ENCODE results near the gene NEUROD1. TPM values are rescaled to one million over a fixed set of nuclear protein-coding genes. Genes with fewer than 3 reads are reported as not detected.

NEUROD1 gene
- total RNA-seq, 1 experiment from 2014 or later = not detected

DNA sequence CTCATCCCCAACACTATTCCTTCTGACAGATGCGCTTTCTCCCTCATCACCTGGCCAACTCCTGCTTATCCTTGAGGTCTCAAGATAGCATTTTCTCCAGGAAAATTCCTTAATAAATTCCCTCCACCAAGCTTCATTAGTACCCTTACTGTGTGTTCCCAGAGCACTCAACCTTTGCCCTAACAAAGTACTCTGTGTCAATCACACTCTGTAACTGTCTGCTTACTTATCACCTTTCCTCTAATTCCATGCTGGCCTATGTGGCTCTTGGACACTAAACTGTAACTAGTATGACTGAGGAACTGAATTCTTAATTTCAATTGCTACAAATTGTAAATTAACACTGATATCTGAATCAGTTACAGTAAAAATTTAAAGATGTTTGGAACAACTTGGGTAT, 17.9 kb upstream of the NEUROD1 start:
- H3K36me3 ChIP-seq (ENCODE audit: low read depth, low read length) = no peaks in the 10 kb centered on the region
- no peaks in the 10 kb centered on the region for H3K79me2 ChIP-seq (ENCODE audit: low read length)
- no TSS peak for BruUV-seq (replicated peaks)
- H3K9me3 ChIP-seq (ENCODE audit: low read length) = 0 out of 2 replicates have a peak, but pooled peaks cover 3% of the 10 kb centered on the region
- ChIA-PET CTCF (no interaction called here), POLR2A (ENCODE audit: unreplicated experiment) (no interaction called here)
- no peaks in the 10 kb centered on the region for H4K20me1 ChIP-seq (ENCODE audit: low read length)
- no peak for DNase-seq
- H3K27me3 ChIP-seq (ENCODE audit: low read length) = no peaks in the 10 kb centered on the region
- no peaks in the 10 kb centered on the region for H3K4me1 ChIP-seq (ENCODE audit: insufficient read depth, low read length)
- no peak overlapping the region for H3K27ac ChIP-seq (ENCODE audit: low read length)
- H3K9ac ChIP-seq (ENCODE audit: low read length) = no peak overlapping the region
- no peaks in the 10 kb centered on the region for H3F3A ChIP-seq (ENCODE audit: low read length, unreplicated experiment)
- no peak for ATAC-seq
- intact Hi-C loops (cut with micrococcal nuclease) = no loop called here
- no peak overlapping the region for H3K4me2 ChIP-seq (ENCODE audit: low read length)
- H2AFZ ChIP-seq (ENCODE audit: low read length) = no peak overlapping the region
- no peak for TF ChIP-seq EZH2phosphoT487 (IDR thresholded peaks at IDR 0.05; ENCODE audit: borderline replicate concordance, low read length)
- TF ChIP-seq, protein P1, sequence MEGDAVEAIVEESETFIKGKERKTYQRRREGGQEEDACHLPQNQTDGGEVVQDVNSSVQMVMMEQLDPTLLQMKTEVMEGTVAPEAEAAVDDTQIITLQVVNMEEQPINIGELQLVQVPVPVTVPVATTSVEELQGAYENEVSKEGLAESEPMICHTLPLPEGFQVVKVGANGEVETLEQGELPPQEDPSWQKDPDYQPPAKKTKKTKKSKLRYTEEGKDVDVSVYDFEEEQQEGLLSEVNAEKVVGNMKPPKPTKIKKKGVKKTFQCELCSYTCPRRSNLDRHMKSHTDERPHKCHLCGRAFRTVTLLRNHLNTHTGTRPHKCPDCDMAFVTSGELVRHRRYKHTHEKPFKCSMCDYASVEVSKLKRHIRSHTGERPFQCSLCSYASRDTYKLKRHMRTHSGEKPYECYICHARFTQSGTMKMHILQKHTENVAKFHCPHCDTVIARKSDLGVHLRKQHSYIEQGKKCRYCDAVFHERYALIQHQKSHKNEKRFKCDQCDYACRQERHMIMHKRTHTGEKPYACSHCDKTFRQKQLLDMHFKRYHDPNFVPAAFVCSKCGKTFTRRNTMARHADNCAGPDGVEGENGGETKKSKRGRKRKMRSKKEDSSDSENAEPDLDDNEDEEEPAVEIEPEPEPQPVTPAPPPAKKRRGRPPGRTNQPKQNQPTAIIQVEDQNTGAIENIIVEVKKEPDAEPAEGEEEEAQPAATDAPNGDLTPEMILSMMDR (conservative IDR thresholded peaks at IDR 0.05; ENCODE audit: low read depth, low read length) = no peak
- H3K4me3 ChIP-seq (ENCODE audit: low read length) = no peak overlapping the region
- H3K9me2 ChIP-seq (replicated peaks; ENCODE audit: low read length) = no peaks in the 10 kb centered on the region

DNA sequence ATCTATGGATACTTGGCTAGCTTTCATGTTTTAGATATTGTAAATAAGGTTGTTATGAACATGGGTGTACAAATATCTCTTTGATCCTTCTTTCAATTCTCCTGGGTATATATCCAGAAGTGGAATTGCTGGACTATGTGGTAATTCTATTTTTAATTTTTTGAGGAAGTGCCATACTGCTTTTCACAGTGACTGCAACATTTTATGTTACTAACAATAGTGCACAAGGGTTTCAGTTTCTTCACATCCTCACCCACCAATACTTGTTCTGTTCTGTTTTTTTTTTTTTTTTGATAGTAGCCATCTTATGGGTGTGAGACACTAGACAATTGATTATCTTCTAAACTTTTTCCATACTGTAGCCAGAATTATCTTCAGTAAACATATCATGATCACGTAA, 17.3 kb upstream of the NEUROD1 start:
- no peaks in the 10 kb centered on the region for H3K36me3 ChIP-seq (ENCODE audit: low read depth, low read length)
- no peaks in the 10 kb centered on the region for H3K4me1 ChIP-seq (ENCODE audit: insufficient read depth, low read length)
- ATAC-seq = no peak
- no peaks in the 10 kb centered on the region for H4K20me1 ChIP-seq (ENCODE audit: low read length)
- no TSS peak for BruUV-seq (replicated peaks)
- CTCF ChIA-PET = no interaction called here
- no peaks in the 10 kb centered on the region for H3K27me3 ChIP-seq (ENCODE audit: low read length)
- H3K4me2 ChIP-seq (ENCODE audit: low read length) = no peak overlapping the region
- H3K4me3 ChIP-seq (ENCODE audit: low read length) = no peak overlapping the region
- intact Hi-C loops (cut with micrococcal nuclease) = no loop called here
- no peak overlapping the region for H3K27ac ChIP-seq (ENCODE audit: low read length)
- no peaks in the 10 kb centered on the region for H3K79me2 ChIP-seq (ENCODE audit: low read length)
- DNase-seq = no peak
- H3K9ac ChIP-seq (ENCODE audit: low read length) = no peak overlapping the region
- no peaks in the 10 kb centered on the region for H3F3A ChIP-seq (ENCODE audit: low read length, unreplicated experiment)
- 0 out of 2 replicates have a peak, but pooled peaks cover under 1% of the 10 kb centered on the region for H3K9me3 ChIP-seq (ENCODE audit: low read length)
- TF ChIP-seq EZH2 (IDR thresholded peaks at IDR 0.05; ENCODE audit: low read length, unreplicated experiment) (no peak), EZH2phosphoT487 (IDR thresholded peaks at IDR 0.05; ENCODE audit: borderline replicate concordance, low read length) (no peak)
- TF ChIP-seq, protein P1 (conservative IDR thresholded peaks at IDR 0.05; ENCODE audit: low read depth, low read length) = no peak
- H2AFZ ChIP-seq (ENCODE audit: low read length) = no peak overlapping the region
- no peaks in the 10 kb centered on the region for H3K9me2 ChIP-seq (replicated peaks; ENCODE audit: low read length)
- POLR2A ChIA-PET (ENCODE audit: unreplicated experiment) = no interaction called here

DNA sequence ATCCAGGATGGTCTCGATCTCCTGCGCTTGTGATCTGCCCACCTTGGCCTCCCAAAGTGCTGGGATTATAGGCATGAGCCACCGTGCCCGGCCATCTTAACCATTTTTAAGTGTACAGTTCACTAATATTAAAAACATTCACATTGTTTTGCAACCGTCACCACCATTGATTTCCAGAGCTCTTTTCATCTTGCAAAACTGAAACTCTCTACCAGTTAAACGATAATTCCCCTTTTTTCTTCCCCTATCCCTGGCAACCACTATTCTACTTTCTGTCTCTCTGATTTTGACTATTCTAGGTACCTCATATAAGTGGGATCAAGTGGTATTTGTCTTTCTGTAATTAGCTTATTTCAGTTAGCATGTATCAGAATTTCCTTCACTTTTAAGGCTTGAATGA, 16.8 kb upstream of the NEUROD1 start:
- no peaks in the 10 kb centered on the region for H4K20me1 ChIP-seq (ENCODE audit: low read length)
- intact Hi-C loops (cut with micrococcal nuclease) = no loop called here
- no peaks in the 10 kb centered on the region for H3F3A ChIP-seq (ENCODE audit: low read length, unreplicated experiment)

More for the DNA sequence above, 16.8 kb upstream of the NEUROD1 start:
- Histone ChIP-seq H3K9me3 (ENCODE audit: low read length) (no peaks in the 10 kb centered on the region), H3K36me3 (ENCODE audit: low read depth, low read length) (no peaks in the 10 kb centered on the region), H2AFZ (ENCODE audit: low read length) (no peak overlapping the region), H3K27me3 (ENCODE audit: low read length) (no peaks in the 10 kb centered on the region), H3K4me1 (ENCODE audit: insufficient read depth, low read length) (no peaks in the 10 kb centered on the region), H3K79me2 (ENCODE audit: low read length) (no peaks in the 10 kb centered on the region), H3K4me2 (ENCODE audit: low read length) (no peak overlapping the region), H3K9me2 (replicated peaks; ENCODE audit: low read length) (no peaks in the 10 kb centered on the region), H3K4me3 (ENCODE audit: low read length) (no peak overlapping the region), H3K9ac (ENCODE audit: low read length) (no peak overlapping the region), H3K27ac (ENCODE audit: low read length) (no peak overlapping the region)
- DNase-seq (no peak), ATAC-seq (no peak)
- ChIA-PET POLR2A (ENCODE audit: unreplicated experiment) (no interaction called here), CTCF (no interaction called here)
- no TSS peak for BruUV-seq (replicated peaks)
- no peak for TF ChIP-seq EZH2phosphoT487 (IDR thresholded peaks at IDR 0.05; ENCODE audit: borderline replicate concordance, low read length)
- TF ChIP-seq, protein P1 (conservative IDR thresholded peaks at IDR 0.05; ENCODE audit: low read depth, low read length) = no peak
- no peak for TF ChIP-seq EZH2 (IDR thresholded peaks at IDR 0.05; ENCODE audit: low read length, unreplicated experiment)
